ENCODE measurements around the gene PITPNM3. TPM values are rescaled to one million over a fixed set of nuclear protein-coding genes. Genes with fewer than 3 reads are reported as not detected.

The PITPNM3 gene
- total and polyA plus RNA-seq, 2 of the 8 experiments (the other 6 are each of a cell fraction or from before 2014, with no cell fraction given) = 1.7 to 3.1 TPM

GRCh38 chr17:6580625-6581024 is 24.3 kb upstream of the PITPNM3 start:
- Histone ChIP-seq H2BK20ac (ENCODE audit: low read length) (no peak overlapping the region), H2BK5ac (ENCODE audit: low read depth, low read length) (no peak overlapping the region), H3K18ac (ENCODE audit: extremely low read depth, low read length) (no peak overlapping the region), H3K14ac (ENCODE audit: insufficient read length) (no peak overlapping the region), H2BK12ac (ENCODE audit: low read depth, low read length) (no peak overlapping the region), H3K27me3 (replicated peaks in 1 of 4; ENCODE audit: control insufficient read depth in 3 of 4, extremely low read depth in 1 of 4, insufficient read depth in 3 of 4, low read length in 3 of 4) (no peaks in the 10 kb centered on the region), H3K79me2 (ENCODE audit: control insufficient read depth in 1 of 2, insufficient read depth in 2 of 2, low read length in 2 of 2) (no peaks in the 10 kb centered on the region), H3K9me3 (ENCODE audit: insufficient read depth in 2 of 2, low read depth in 1 of 2, low read length in 1 of 2) (peaks cover 0 to 3% of the 10 kb centered on the region in 2 experiments; a peak in 1 of 4 replicates), H3K4me1 (replicated peaks in 1 of 4; ENCODE audit: control insufficient read depth in 3 of 4, insufficient read depth in 4 of 4, low read length in 3 of 4) (peaks cover 0 to 2% (median 0%) of the 10 kb centered on the region in 4 experiments; a peak in 1 of 7 replicates), H3K27ac (ENCODE audit: low read depth, low read length) (no peak overlapping the region), H3K23me2 (ENCODE audit: low read depth, low read length) (no peaks in the 10 kb centered on the region), H3K4me3 (ENCODE audit: extremely low read depth in 1 of 4, insufficient read depth in 2 of 4, low read depth in 3 of 4, low read length in 4 of 4) (no peak overlapping the region), H4K8ac (ENCODE audit: extremely low read depth, insufficient read depth, low read length) (no peak overlapping the region), H3K4ac (replicated peaks; ENCODE audit: insufficient read length, low read depth, low read length) (no peak overlapping the region), H3K4me2 (ENCODE audit: insufficient read depth in 1 of 2, low read depth in 2 of 2, low read length in 2 of 2) (no peak overlapping the region), H3K23ac (ENCODE audit: insufficient read length) (no peak overlapping the region), H3K9ac (replicated peaks in 1 of 4; ENCODE audit: extremely low read depth in 1 of 4, low read depth in 3 of 4, low read length in 3 of 4) (no peak overlapping the region), H2AK5ac (ENCODE audit: low read depth, low read length) (no peak overlapping the region), H4K20me1 (replicated peaks in 1 of 2; ENCODE audit: control insufficient read depth in 1 of 2, insufficient read depth in 2 of 2, low read length in 2 of 2) (no peaks in the 10 kb centered on the region), H3K56ac (replicated peaks; ENCODE audit: insufficient read length, low read depth, low read length) (no peak overlapping the region), H2BK120ac (replicated peaks; ENCODE audit: low read depth, low read length) (no peak overlapping the region), H2BK15ac (ENCODE audit: low read length) (no peak overlapping the region), H4K91ac (replicated peaks; ENCODE audit: insufficient read length, low read length) (no peak overlapping the region), H3K36me3 (ENCODE audit: control insufficient read depth in 2 of 4, insufficient read depth in 4 of 4, low read length in 3 of 4) (peaks cover 0 to 32% (median 15%) of the 10 kb centered on the region in 4 experiments; a peak in 5 of 8 replicates), H2AFZ (ENCODE audit: low read length) (no peak overlapping the region), H3K79me1 (ENCODE audit: low read depth, low read length) (no peaks in the 10 kb centered on the region; the same call in 1 of the 2 replicates), H4K5ac (ENCODE audit: insufficient read length, low read depth, low read length) (no peak overlapping the region)
- WGBS, 2 experiments (ENCODE audit: extremely low coverage in 1 of 2, insufficient coverage in 1 of 2, insufficient read length in 1 of 2, insufficient replicate concordance in 2 of 2, low coverage in 1 of 2, low lambda C conversion rate in 2 of 2, missing lambda C conversion rate in 1 of 2) = 94% methylated on average over 9 of the region's 9 CpGs; no CpG with 5 or more reads in 1 of the 2 experiments
- no peak for FAIRE-seq
- POLR2A ChIA-PET (ENCODE audit: partially characterized antibody) = no interaction called here
- CTCF ChIA-PET (ENCODE audit: partially characterized antibody) = interaction anchor here (0.6 kb wide), 1 partner anchor 108 kb away, joined by 4 read pairs; no protein-coding TSS in a partner anchor
- DNase-seq (ENCODE audit: low read depth in 1 of 2, low spot score in 2 of 2) = no peak
- no peak for TF ChIP-seq NANOG (IDR thresholded peaks at IDR 0.05; ENCODE audit: insufficient read depth, low read depth, low read length, poor library complexity, severe bottlenecking)
- TF ChIP-seq HDAC2 (IDR thresholded peaks at IDR 0.05; ENCODE audit: borderline replicate concordance in 1 of 2, low read depth in 2 of 2, low read length in 2 of 2) = no peak
- TF ChIP-seq TAF1 (IDR thresholded peaks at IDR 0.05; ENCODE audit: low read depth, low read length) = no peak
- TF ChIP-seq CBX8 (IDR thresholded peaks at IDR 0.05; ENCODE audit: borderline replicate concordance, low read depth, low read length) = no peak
- TF ChIP-seq, protein P1, sequence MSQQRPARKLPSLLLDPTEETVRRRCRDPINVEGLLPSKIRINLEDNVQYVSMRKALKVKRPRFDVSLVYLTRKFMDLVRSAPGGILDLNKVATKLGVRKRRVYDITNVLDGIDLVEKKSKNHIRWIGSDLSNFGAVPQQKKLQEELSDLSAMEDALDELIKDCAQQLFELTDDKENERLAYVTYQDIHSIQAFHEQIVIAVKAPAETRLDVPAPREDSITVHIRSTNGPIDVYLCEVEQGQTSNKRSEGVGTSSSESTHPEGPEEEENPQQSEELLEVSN (IDR thresholded peaks at IDR 0.05) = no peak
- no peak for TF ChIP-seq YY1 (IDR thresholded peaks at IDR 0.05; ENCODE audit: low read depth, low read length)
- TF ChIP-seq POLR2A (IDR thresholded peaks at IDR 0.05; ENCODE audit: control extremely low read depth in 1 of 2, low read depth in 2 of 2, low read length in 2 of 2) = no peak
- TF ChIP-seq CEBPB (IDR thresholded peaks at IDR 0.05; ENCODE audit: low read depth, low read length) = no peak
